Measurements from ENCODE around the gene JSRP1. TPM values are rescaled to one million over a fixed set of nuclear protein-coding genes. Genes with fewer than 3 reads are reported as not detected.

The JSRP1 gene
- total and polyA plus RNA-seq, 2 of the 8 experiments (the other 6 are each of a cell fraction or from before 2014, with no cell fraction given) = 0.24 to 0.56 TPM

GRCh38 chr19:2270157-2270422 is 13.9 kb upstream of the JSRP1 start (continued):
- TF ChIP-seq CHD7 (IDR thresholded peaks at IDR 0.05; ENCODE audit: insufficient replicate concordance, low read length) = no peak
